ENCODE measurements around the gene WNK2.

Gene WNK2

GRCh38 chr9:93258818-93259489 lies 75.0 kb downstream of the WNK2 start:
- TF ChIP-seq PAX5 (IDR thresholded peaks at IDR 0.05; ENCODE audit: insufficient read depth, low read length, severe bottlenecking): no peak
- TF ChIP-seq POLR2A (IDR thresholded peaks at IDR 0.05; ENCODE audit: low read depth, low read length): no peak
- no peak for TF ChIP-seq POLR2AphosphoS5 (IDR thresholded peaks at IDR 0.05; ENCODE audit: low read depth, low read length)
- no peak for TF ChIP-seq SPI1 (IDR thresholded peaks at IDR 0.05; ENCODE audit: low read depth, low read length)
- no peak for TF ChIP-seq TAF1 (IDR thresholded peaks at IDR 0.05; ENCODE audit: low read depth, low read length)
- no peak for TF ChIP-seq POU2F2 (IDR thresholded peaks at IDR 0.05; ENCODE audit: low read depth, low read length)
- DNase-seq (ENCODE audit: insufficient read length, low spot score) (peak; percentile 1), FAIRE-seq (no peak)

GRCh38 chr9:93259490-93260262 lies 75.7 kb downstream of the WNK2 start:
- FAIRE-seq (no peak), DNase-seq (ENCODE audit: insufficient read length, low spot score) (no peak)
- no peak for TF ChIP-seq TAF1 (IDR thresholded peaks at IDR 0.05; ENCODE audit: low read depth, low read length)
- no peak for TF ChIP-seq POLR2A (IDR thresholded peaks at IDR 0.05; ENCODE audit: low read depth, low read length)
- no peak for TF ChIP-seq PAX5 (IDR thresholded peaks at IDR 0.05; ENCODE audit: insufficient read depth, low read length, severe bottlenecking)
- TF ChIP-seq SPI1 (IDR thresholded peaks at IDR 0.05; ENCODE audit: low read depth, low read length): no peak
- TF ChIP-seq POLR2AphosphoS5 (IDR thresholded peaks at IDR 0.05; ENCODE audit: low read depth, low read length): no peak
- no peak for TF ChIP-seq POU2F2 (IDR thresholded peaks at IDR 0.05; ENCODE audit: low read depth, low read length)

GRCh38 chr9:93260263-93261066 lies 76.5 kb downstream of the WNK2 start:
- FAIRE-seq: no peak
- TF ChIP-seq PAX5 (IDR thresholded peaks at IDR 0.05; ENCODE audit: insufficient read depth, low read length, severe bottlenecking): no peak
- TF ChIP-seq POU2F2 (IDR thresholded peaks at IDR 0.05; ENCODE audit: low read depth, low read length): no peak
- no peak for TF ChIP-seq POLR2AphosphoS5 (IDR thresholded peaks at IDR 0.05; ENCODE audit: low read depth, low read length)
- TF ChIP-seq POLR2A (IDR thresholded peaks at IDR 0.05; ENCODE audit: low read depth, low read length): no peak
- TF ChIP-seq TAF1 (IDR thresholded peaks at IDR 0.05; ENCODE audit: low read depth, low read length): no peak
- no peak for TF ChIP-seq SPI1 (IDR thresholded peaks at IDR 0.05; ENCODE audit: low read depth, low read length)
- DNase-seq (ENCODE audit: insufficient read length, low spot score): peak; percentile 5

GRCh38 chr9:93261281-93261680 lies 77.3 kb downstream of the WNK2 start:
- no peak for FAIRE-seq

GRCh38 chr9:93261735-93262523 lies 78.0 kb downstream of the WNK2 start:
- DNase-seq (ENCODE audit: insufficient read length, low spot score) (peak; percentile 4), FAIRE-seq (no peak)
- TF ChIP-seq PAX5 (IDR thresholded peaks at IDR 0.05; ENCODE audit: insufficient read depth, low read length, severe bottlenecking): no peak
- TF ChIP-seq POU2F2 (IDR thresholded peaks at IDR 0.05; ENCODE audit: low read depth, low read length): no peak
- TF ChIP-seq POLR2AphosphoS5 (IDR thresholded peaks at IDR 0.05; ENCODE audit: low read depth, low read length): no peak
- TF ChIP-seq POLR2A (IDR thresholded peaks at IDR 0.05; ENCODE audit: low read depth, low read length): no peak
- no peak for TF ChIP-seq SPI1 (IDR thresholded peaks at IDR 0.05; ENCODE audit: low read depth, low read length)
- no peak for TF ChIP-seq TAF1 (IDR thresholded peaks at IDR 0.05; ENCODE audit: low read depth, low read length)

More at GRCh38 chr9:93261281-93261680, 77.3 kb downstream of the WNK2 start:
- TF ChIP-seq POLR2A (IDR thresholded peaks at IDR 0.05; ENCODE audit: low read depth, low read length) (no peak), POU2F2 (IDR thresholded peaks at IDR 0.05; ENCODE audit: low read depth, low read length) (no peak), POLR2AphosphoS5 (IDR thresholded peaks at IDR 0.05; ENCODE audit: low read depth, low read length) (no peak)
- DNase-seq (ENCODE audit: insufficient read length, low spot score): peak; percentile 5

GRCh38 chr9:93262537-93263310 lies 78.8 kb downstream of the WNK2 start:
- DNase-seq (ENCODE audit: insufficient read length, low spot score): peak; percentile 8
- TF ChIP-seq SPI1 (IDR thresholded peaks at IDR 0.05; ENCODE audit: low read depth, low read length) (no peak), POLR2A (IDR thresholded peaks at IDR 0.05; ENCODE audit: low read depth, low read length) (no peak), POU2F2 (IDR thresholded peaks at IDR 0.05; ENCODE audit: low read depth, low read length) (no peak), TAF1 (IDR thresholded peaks at IDR 0.05; ENCODE audit: low read depth, low read length) (no peak), PAX5 (IDR thresholded peaks at IDR 0.05; ENCODE audit: insufficient read depth, low read length, severe bottlenecking) (no peak), POLR2AphosphoS5 (IDR thresholded peaks at IDR 0.05; ENCODE audit: low read depth, low read length) (no peak)
- FAIRE-seq: no peak

- TF ChIP-seq POLR2A (IDR thresholded peaks at IDR 0.05; ENCODE audit: low read depth, low read length) (no peak), PAX5 (IDR thresholded peaks at IDR 0.05; ENCODE audit: insufficient read depth, low read length, severe bottlenecking) (no peak)
- FAIRE-seq: no peak
- DNase-seq (ENCODE audit: insufficient read length, low spot score): peak; percentile 8
These were observed 79.6 kb downstream of the WNK2 start for GRCh38 chr9:93263334-93264229.
